A673 (cell line): Measurements from ENCODE around the gene AGMO. TPM values are rescaled to one million over a fixed set of nuclear protein-coding genes. Genes with fewer than 3 reads are reported as not detected.

Experiments
- BruUV-seq: library from RNA; stranded (reverse); fragments of 400-500 nt; replicated peaks from 2 replicates; lab custom pipeline; 2021; lab: Mats Ljungman, UMichigan
- CTCF ChIA-PET: fragments of 300-600 bp; sonication (Branson Sonifier 250); formaldehyde crosslinking; loops from one replicate; lab custom pipeline; 2022; ENCODE audit warnings: antibody characterized with exemption; lab: Charles Lee
- POLR2A ChIA-PET: fragments of 300-600 bp; sonication (Branson Sonifier 250); formaldehyde crosslinking; loops from one replicate; lab custom pipeline; 2022; ENCODE audit warnings: antibody characterized with exemption; ENCODE audit not compliant: low non-redundant PET; lab: Charles Lee
- DNase-seq: peaks from one replicate; pipeline ENCODE4 v3.0.0-alpha.2; 2015; ENCODE audit warnings: low spot score
- H3K27ac ChIP-seq: fragments of 200-600 bp; sonication (generic); 2 replicates; pipeline ENCODE4 v1.5.1; 2016; ENCODE audit warnings: mixed run types, low read depth, mild to moderate bottlenecking, mixed read lengths, antibody characterized with exemption, low read length; ENCODE audit not compliant: poor library complexity, severe bottlenecking
- H3K27me3 ChIP-seq: fragments of 200-600 bp; sonication (generic); replicated peaks from 2 replicates; pipeline ENCODE4 v1.6.1; 2017; ENCODE audit warnings: mixed run types, low read depth, mild to moderate bottlenecking, mixed read lengths, antibody characterized with exemption, low read length; ENCODE audit not compliant: insufficient read depth, poor library complexity
- H3K36me3 ChIP-seq: fragments of 200-600 bp; sonication (generic); 2 replicates; pipeline ENCODE4 v1.6.1; 2016; ENCODE audit warnings: mixed run types, mild to moderate bottlenecking, mixed read lengths, antibody characterized with exemption, low read length; ENCODE audit not compliant: insufficient read depth, poor library complexity, severe bottlenecking
- H3K4me1 ChIP-seq: fragments of 200-600 bp; sonication (generic); 2 replicates; pipeline ENCODE4 v1.6.1; 2017; ENCODE audit warnings: mixed run types, mild to moderate bottlenecking, mixed read lengths, antibody characterized with exemption, low read length; ENCODE audit not compliant: insufficient read depth, poor library complexity, severe bottlenecking
- H3K4me3 ChIP-seq: fragments of 200-600 bp; sonication (generic); 2 replicates; pipeline ENCODE4 v1.5.1; 2016; ENCODE audit warnings: low read depth, mixed run types, mild to moderate bottlenecking, mixed read lengths, low read length; ENCODE audit not compliant: poor library complexity, severe bottlenecking
- H3K9me3 ChIP-seq: fragments of 200-600 bp; sonication (generic); 2 replicates; pipeline ENCODE4 v1.6.1; 2016; ENCODE audit warnings: mixed run types, low read depth, mild to moderate bottlenecking, mixed read lengths, antibody characterized with exemption, low read length; ENCODE audit not compliant: poor library complexity, severe bottlenecking
- EZH2 ChIP-seq: fragments of 200-600 bp; sonication (generic); IDR thresholded peaks from 2 replicates; pipeline ENCODE4 v1.6.1; 2017; ENCODE audit warnings: borderline replicate concordance, low read depth, mild to moderate bottlenecking, mixed read lengths, antibody characterized with exemption, low read length; ENCODE audit not compliant: poor library complexity, severe bottlenecking
- intact Hi-C: fragments of 100-400 bp; cut with micrococcal nuclease; formaldehyde crosslinking; loops from one replicate; pipeline ENCODE4 v1.10.0; 2022; ENCODE audit not compliant: unreplicated experiment
- total RNA-seq: library from RNA; stranded (reverse); gene quantifications from 2 replicates; pipeline ENCODE4 v1.2.3, GENCODE V29; 2021
- TF ChIP-seq, protein P1 (sequence below): fragments of 300-800, 200-600 bp; sonication (generic); conservative IDR thresholded peaks from 2 replicates; pipeline ENCODE4 v1.5.1; 2017; ENCODE audit warnings: low read depth, mild to moderate bottlenecking, antibody characterized with exemption, low read length, moderate library complexity, mixed read lengths

Gene AGMO
- total RNA-seq, 1 experiment from 2014 or later, result not detected

GRCh38 chr7:15515252-15515651, 46.6 kb downstream of the AGMO start:
- POLR2A ChIA-PET, result no interaction called here

DNA sequence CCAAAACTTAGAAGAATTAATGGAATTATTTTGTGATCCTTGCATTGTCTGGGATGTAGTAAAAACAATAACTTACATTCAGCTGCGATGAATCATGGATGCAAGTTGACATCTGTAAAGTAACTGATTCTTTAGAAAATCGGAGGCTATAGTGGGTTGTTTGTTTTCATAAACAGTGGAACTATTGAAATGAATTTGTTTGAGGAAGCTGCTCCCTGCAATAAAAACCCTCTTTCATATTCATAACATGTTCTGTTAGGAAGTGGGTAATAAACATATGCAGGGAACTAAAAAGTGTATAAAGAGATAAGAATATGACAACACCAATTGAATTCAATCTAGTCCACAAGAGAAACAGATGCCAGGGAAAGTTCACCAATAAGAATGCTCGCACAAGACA, 53.6 kb downstream of the AGMO start:
- no TSS peak for BruUV-seq
- Histone ChIP-seq H3K9me3 (no peaks in the 10 kb centered on the region), H3K27ac (no peak overlapping the region), H3K36me3 (no peaks in the 10 kb centered on the region), H3K4me1 (no peaks in the 10 kb centered on the region), H3K4me3 (no peak overlapping the region), H3K27me3 (no peaks in the 10 kb centered on the region)
- intact Hi-C loops, result no loop called here
- POLR2A ChIA-PET, result no interaction called here
- TF ChIP-seq EZH2, result no peak
- TF ChIP-seq, protein P1, sequence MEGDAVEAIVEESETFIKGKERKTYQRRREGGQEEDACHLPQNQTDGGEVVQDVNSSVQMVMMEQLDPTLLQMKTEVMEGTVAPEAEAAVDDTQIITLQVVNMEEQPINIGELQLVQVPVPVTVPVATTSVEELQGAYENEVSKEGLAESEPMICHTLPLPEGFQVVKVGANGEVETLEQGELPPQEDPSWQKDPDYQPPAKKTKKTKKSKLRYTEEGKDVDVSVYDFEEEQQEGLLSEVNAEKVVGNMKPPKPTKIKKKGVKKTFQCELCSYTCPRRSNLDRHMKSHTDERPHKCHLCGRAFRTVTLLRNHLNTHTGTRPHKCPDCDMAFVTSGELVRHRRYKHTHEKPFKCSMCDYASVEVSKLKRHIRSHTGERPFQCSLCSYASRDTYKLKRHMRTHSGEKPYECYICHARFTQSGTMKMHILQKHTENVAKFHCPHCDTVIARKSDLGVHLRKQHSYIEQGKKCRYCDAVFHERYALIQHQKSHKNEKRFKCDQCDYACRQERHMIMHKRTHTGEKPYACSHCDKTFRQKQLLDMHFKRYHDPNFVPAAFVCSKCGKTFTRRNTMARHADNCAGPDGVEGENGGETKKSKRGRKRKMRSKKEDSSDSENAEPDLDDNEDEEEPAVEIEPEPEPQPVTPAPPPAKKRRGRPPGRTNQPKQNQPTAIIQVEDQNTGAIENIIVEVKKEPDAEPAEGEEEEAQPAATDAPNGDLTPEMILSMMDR, result no peak
- CTCF ChIA-PET, result no interaction called here
- DNase-seq, result peak; percentile 3

More at GRCh38 chr7:15515252-15515651, 46.6 kb downstream of the AGMO start:
- H3K4me3 ChIP-seq, result no peak overlapping the region
- no peak for TF ChIP-seq EZH2
- TF ChIP-seq, protein P1, result no peak
- no peak for DNase-seq
- no peaks in the 10 kb centered on the region for H3K9me3 ChIP-seq
- no peaks in the 10 kb centered on the region for H3K36me3 ChIP-seq
- H3K4me1 ChIP-seq, result peaks cover 3% of the 10 kb centered on the region
- BruUV-seq, result no TSS peak
- H3K27ac ChIP-seq, result no peak overlapping the region
- intact Hi-C loops, result no loop called here
- CTCF ChIA-PET, result no interaction called here
- peaks cover 6% of the 10 kb centered on the region for H3K27me3 ChIP-seq

GRCh38 chr7:15507708-15508107, 54.1 kb downstream of the AGMO start:
- no peak overlapping the region for H3K4me3 ChIP-seq
- no peak overlapping the region for H3K27ac ChIP-seq
- POLR2A ChIA-PET, result no interaction called here
- no peak for DNase-seq
- CTCF ChIA-PET, result no interaction called here
- no TSS peak for BruUV-seq
- H3K9me3 ChIP-seq, result no peaks in the 10 kb centered on the region
- TF ChIP-seq, protein P1, result no peak
- TF ChIP-seq EZH2, result no peak
- intact Hi-C loops, result no loop called here
- no peaks in the 10 kb centered on the region for H3K36me3 ChIP-seq
- no peaks in the 10 kb centered on the region for H3K4me1 ChIP-seq
- no peaks in the 10 kb centered on the region for H3K27me3 ChIP-seq
